Natural killer cell (primary cell): Measurements from ENCODE around the gene NFX1. TPM values are rescaled to one million over a fixed set of nuclear protein-coding genes. Genes with fewer than 3 reads are reported as not detected.

Experiments
- ATAC-seq, 3 donors: fragments of 150-1000 bp in 2 of 3; fragments of 200-7000 bp in 1 of 3; cut with Tn5 transposase; 1 replicate in 1 of 3; 2 replicates in 2 of 3; pipeline ENCODE4 v1.10.0; 2021; ENCODE audit warnings: mild to moderate bottlenecking in 2 of 3, moderate library complexity in 2 of 3
- DNase-seq, 2 donors: peaks; one replicate each; pipeline versions ENCODE4 v3.0.0 to v3.0.0-alpha.2; 2013 to 2021; ENCODE audit warnings: mixed read lengths in 1 of 2
- H3K27ac ChIP-seq: one replicate; pipeline ENCODE4 v1.5.1; 2013; ENCODE audit warnings: mild to moderate bottlenecking, low read length
- H3K27me3 ChIP-seq: one replicate; pipeline ENCODE4 v1.6.1; 2013; ENCODE audit warnings: low read length; ENCODE audit not compliant: control insufficient read depth, insufficient read depth
- H3K36me3 ChIP-seq: one replicate; pipeline ENCODE4 v1.6.1; 2013; ENCODE audit warnings: low read length; ENCODE audit not compliant: control insufficient read depth, insufficient read depth
- H3K4me1 ChIP-seq: one replicate; pipeline ENCODE4 v1.6.1; 2013; ENCODE audit warnings: low read length; ENCODE audit not compliant: control insufficient read depth, insufficient read depth
- H3K4me3 ChIP-seq: one replicate; pipeline ENCODE4 v1.5.1; 2013; ENCODE audit warnings: low read length
- H3K9me3 ChIP-seq: one replicate; pipeline ENCODE4 v1.6.1; 2013; ENCODE audit warnings: low read length; ENCODE audit not compliant: control insufficient read depth, insufficient read depth
- H3K27ac Mint-ChIP-seq, 2 donors: one replicate each; pipeline ENCODE4 v1.8.0; 2022; ENCODE audit warnings: mild to moderate bottlenecking in 2 of 2, mixed read lengths in 2 of 2, moderate library complexity in 1 of 2
- H3K27me3 Mint-ChIP-seq, 2 donors: one replicate each; pipeline ENCODE4 v1.8.0; 2022; ENCODE audit warnings: low read depth in 2 of 2, mixed read lengths in 2 of 2
- H3K36me3 Mint-ChIP-seq: one replicate; pipeline ENCODE4 v1.8.0; 2022; ENCODE audit warnings: mixed read lengths
- H3K4me1 Mint-ChIP-seq, 2 donors: one replicate each; pipeline ENCODE4 v1.8.0; 2022; ENCODE audit warnings: mixed read lengths in 2 of 2
- H3K4me3 Mint-ChIP-seq: one replicate; pipeline ENCODE4 v1.8.0; 2022; ENCODE audit warnings: mild to moderate bottlenecking, moderate library complexity, mixed read lengths
- H3K9me3 Mint-ChIP-seq, 2 donors: one replicate each; pipeline ENCODE4 v1.8.0; 2022; ENCODE audit warnings: mixed read lengths in 2 of 2
- WGBS: methylation state at CpG from one replicate; pipeline ENCODE4 v1.1.7; 2013; ENCODE audit warnings: missing lambda C conversion rate; ENCODE audit not compliant: insufficient coverage; 5-methylcytosine and 5-hydroxymethylcytosine counted together
- intact Hi-C: fragments of 100-400 bp; cut with micrococcal nuclease; formaldehyde crosslinking; loops from one replicate; pipeline ENCODE4 v1.14.2; 2022
- total RNA-seq, 4 donors: library from RNA; stranded (reverse); fragments of 120-200 nt in 1 of 4; gene quantifications; one replicate each; pipeline versions ENCODE4 v1.2.3 to v1.2.4, GENCODE V29; 2013 to 2022
- TF ChIP-seq, protein P1 (sequence below): fragments of 200-600 bp; IDR thresholded peaks from one replicate; pipeline ENCODE4 v1.8.0; 2022; ENCODE audit warnings: antibody characterized with exemption

The NFX1 gene
- total RNA-seq, 3 donors from 2014 or later (not counting 1 experiment from before 2014, with no cell fraction given): 33.0 to 38.8 (median 38.5) TPM

GRCh38 chr9:33293782-33294181 lies 3.5 kb downstream of the NFX1 start:
- Histone ChIP-seq H3K27ac (no peak overlapping the region), H3K27me3 (no peaks in the 10 kb centered on the region), H3K9me3 (no peaks in the 10 kb centered on the region), H3K4me1 (peaks cover 49% of the 10 kb centered on the region), H3K4me3 (no peak overlapping the region), H3K36me3 (peaks cover 48% of the 10 kb centered on the region)
- H3K4me3 Mint-ChIP-seq: no peak overlapping the region
- H3K27ac Mint-ChIP-seq: peak overlapping the region; percentile 100
- H3K27me3 Mint-ChIP-seq: peaks cover 0 to 3% of the 10 kb centered on the region in 2 donors
- peaks cover 29% of the 10 kb centered on the region for H3K36me3 Mint-ChIP-seq
- ATAC-seq: no peak
- no peaks in the 10 kb centered on the region for H3K9me3 Mint-ChIP-seq
- TF ChIP-seq, protein P1, sequence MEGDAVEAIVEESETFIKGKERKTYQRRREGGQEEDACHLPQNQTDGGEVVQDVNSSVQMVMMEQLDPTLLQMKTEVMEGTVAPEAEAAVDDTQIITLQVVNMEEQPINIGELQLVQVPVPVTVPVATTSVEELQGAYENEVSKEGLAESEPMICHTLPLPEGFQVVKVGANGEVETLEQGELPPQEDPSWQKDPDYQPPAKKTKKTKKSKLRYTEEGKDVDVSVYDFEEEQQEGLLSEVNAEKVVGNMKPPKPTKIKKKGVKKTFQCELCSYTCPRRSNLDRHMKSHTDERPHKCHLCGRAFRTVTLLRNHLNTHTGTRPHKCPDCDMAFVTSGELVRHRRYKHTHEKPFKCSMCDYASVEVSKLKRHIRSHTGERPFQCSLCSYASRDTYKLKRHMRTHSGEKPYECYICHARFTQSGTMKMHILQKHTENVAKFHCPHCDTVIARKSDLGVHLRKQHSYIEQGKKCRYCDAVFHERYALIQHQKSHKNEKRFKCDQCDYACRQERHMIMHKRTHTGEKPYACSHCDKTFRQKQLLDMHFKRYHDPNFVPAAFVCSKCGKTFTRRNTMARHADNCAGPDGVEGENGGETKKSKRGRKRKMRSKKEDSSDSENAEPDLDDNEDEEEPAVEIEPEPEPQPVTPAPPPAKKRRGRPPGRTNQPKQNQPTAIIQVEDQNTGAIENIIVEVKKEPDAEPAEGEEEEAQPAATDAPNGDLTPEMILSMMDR: no peak
- 95% methylated on average over 2 of the region's 2 CpGs for WGBS
- H3K4me1 Mint-ChIP-seq: peaks cover 66 to 70% of the 10 kb centered on the region in 2 donors
- DNase-seq: no peak
- intact Hi-C loops: loop anchor here (10.0 kb wide), 1 partner anchor 739 kb away; the partner anchor contains the start of genes SMIM27 and TOPORS

DNA sequence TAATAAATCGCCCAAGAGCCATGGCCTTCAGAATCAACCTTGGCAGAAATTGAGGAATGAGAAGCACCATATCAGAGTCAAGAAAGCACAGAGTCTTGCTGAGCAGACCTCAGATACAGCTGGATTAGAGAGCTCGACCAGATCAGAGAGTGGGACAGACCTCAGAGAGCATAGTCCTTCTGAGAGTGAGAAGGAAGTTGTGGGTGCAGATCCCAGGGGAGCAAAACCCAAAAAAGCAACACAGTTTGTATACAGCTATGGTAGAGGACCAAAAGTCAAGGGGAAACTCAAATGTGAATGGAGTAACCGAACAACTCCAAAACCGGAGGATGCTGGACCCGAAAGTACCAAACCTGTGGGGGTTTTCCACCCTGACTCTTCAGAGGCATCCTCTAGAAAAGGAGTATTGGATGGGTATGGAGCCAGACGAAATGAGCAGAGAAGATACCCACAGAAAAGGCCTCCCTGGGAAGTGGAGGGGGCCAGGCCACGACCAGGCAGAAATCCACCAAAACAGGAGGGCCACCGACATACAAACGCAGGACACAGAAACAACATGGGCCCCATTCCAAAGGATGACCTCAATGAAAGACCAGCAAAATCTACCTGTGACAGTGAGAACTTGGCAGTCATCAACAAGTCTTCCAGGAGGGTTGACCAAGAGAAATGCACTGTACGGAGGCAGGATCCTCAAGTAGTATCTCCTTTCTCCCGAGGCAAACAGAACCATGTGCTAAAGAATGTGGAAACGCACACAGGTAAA lies 4.5 kb downstream of the NFX1 start:
- ATAC-seq: no peak
- Histone ChIP-seq H3K9me3 (no peaks in the 10 kb centered on the region), H3K36me3 (peaks cover 58% of the 10 kb centered on the region), H3K4me1 (peaks cover 42% of the 10 kb centered on the region), H3K27ac (peak overlapping the region; percentile 27), H3K27me3 (no peaks in the 10 kb centered on the region), H3K4me3 (no peak overlapping the region)
- H3K36me3 Mint-ChIP-seq: peaks cover 29% of the 10 kb centered on the region
- H3K9me3 Mint-ChIP-seq: no peaks in the 10 kb centered on the region
- peaks cover 73 to 78% of the 10 kb centered on the region in 2 donors for H3K4me1 Mint-ChIP-seq
- TF ChIP-seq, protein P1: no peak
- DNase-seq: no peak
- intact Hi-C loops: loop anchor here (10.0 kb wide), 1 partner anchor 740 kb away; the partner anchor contains the start of genes SMIM27 and TOPORS
- H3K27me3 Mint-ChIP-seq: peaks cover 0 to 3% of the 10 kb centered on the region in 2 donors
- WGBS: 82% methylated on average over 11 of the region's 12 CpGs
- peak overlapping the region; percentile 36 to 100 for H3K27ac Mint-ChIP-seq
- H3K4me3 Mint-ChIP-seq: no peak overlapping the region

DNA sequence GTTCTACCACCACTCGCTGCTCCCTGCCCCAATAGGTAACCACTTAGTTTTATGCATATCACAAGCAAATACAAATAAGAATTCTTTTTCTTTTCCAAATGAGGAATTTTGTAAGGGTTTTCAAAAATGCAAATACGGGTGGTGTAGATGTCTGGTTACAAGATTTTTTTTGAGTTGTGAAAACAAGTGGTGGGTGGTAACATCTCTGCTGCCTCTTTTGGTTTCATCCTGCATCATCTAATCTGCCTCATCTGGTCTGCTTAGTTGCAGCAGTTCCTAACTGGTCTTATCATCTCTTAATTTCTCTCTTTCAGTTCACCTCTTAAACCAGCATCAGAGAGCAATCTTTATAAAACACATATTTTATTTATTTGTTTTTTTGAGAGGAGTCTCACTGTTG lies 5.3 kb downstream of the NFX1 start:
- TF ChIP-seq, protein P1: no peak
- peaks cover 40% of the 10 kb centered on the region for H3K4me1 ChIP-seq
- peak overlapping the region; percentile 45 for H3K27ac ChIP-seq
- H3K4me1 Mint-ChIP-seq: peaks cover 67 to 73% of the 10 kb centered on the region in 2 donors
- no peak overlapping the region for H3K4me3 ChIP-seq
- no peaks in the 10 kb centered on the region for H3K27me3 ChIP-seq
- H3K36me3 Mint-ChIP-seq: peaks cover 29% of the 10 kb centered on the region
- no peak overlapping the region for H3K27ac Mint-ChIP-seq
- peaks cover 62% of the 10 kb centered on the region for H3K36me3 ChIP-seq
- intact Hi-C loops: loop anchor here (10.0 kb wide), 1 partner anchor 741 kb away; the partner anchor contains the start of genes SMIM27 and TOPORS
- 60% methylated on average over 1 of the region's 2 CpGs for whole genome bisulfite sequencing
- H3K27me3 Mint-ChIP-seq: no peaks in the 10 kb centered on the region
- no peaks in the 10 kb centered on the region for H3K9me3 Mint-ChIP-seq
- ATAC-seq (no peak), DNase-seq (no peak)
- H3K9me3 ChIP-seq: no peaks in the 10 kb centered on the region
- no peak overlapping the region for H3K4me3 Mint-ChIP-seq
